Activated T-helper 2 cell treated with anti-CD3 and anti-CD28 coated beads, Interferon-gamma antibody, Interleukin-2, Interleukin-4, amounts not matched to agents 10 μg/mL and 5 μg/mL and 100 μg/mL, durations not matched to agents 14 hours and 24 hours and 36 hours (primary cell): ENCODE results near the gene APOL6. TPM values are rescaled to one million over a fixed set of nuclear protein-coding genes. Genes with fewer than 3 reads are reported as not detected.
"Not testable (repeated sequence)": the region's sequence is repeated elsewhere in the genome, so short reads cannot be mapped to it uniquely, and the experiment has no call there.

Experiments
- DNase-seq: peaks from one replicate; pipeline ENCODE4 v3.0.0; 2021; ENCODE audit warnings: low spot score
- H3K27ac Mint-ChIP-seq: one replicate; pipeline ENCODE4 v1.8.0; 2021; ENCODE audit warnings: mixed read lengths
- H3K27me3 Mint-ChIP-seq: one replicate; pipeline ENCODE4 v1.8.0; 2021; ENCODE audit warnings: low read depth, mixed read lengths
- H3K36me3 Mint-ChIP-seq: one replicate; pipeline ENCODE4 v1.8.0; 2021; ENCODE audit warnings: low read depth, mixed read lengths
- H3K4me1 Mint-ChIP-seq: one replicate; pipeline ENCODE4 v1.8.0; 2021; ENCODE audit warnings: low read depth, mixed read lengths
- H3K4me3 Mint-ChIP-seq: one replicate; pipeline ENCODE4 v1.8.0; 2021; ENCODE audit warnings: low read depth, mild to moderate bottlenecking, moderate library complexity, mixed read lengths
- H3K9me3 Mint-ChIP-seq: one replicate; pipeline ENCODE4 v1.8.0; 2021; ENCODE audit warnings: mixed read lengths
- intact Hi-C: fragments of 100-400 bp; cut with micrococcal nuclease; formaldehyde crosslinking; loops from one replicate; pipeline ENCODE4 v1.15.1; 2023
- total RNA-seq: library from RNA; stranded (reverse); gene quantifications from 2 replicates; pipeline ENCODE4 v1.2.3, GENCODE V29; 2022

APOL6 gene
- total RNA-seq, 1 donor from 2014 or later, result 21.9 TPM

GRCh38 chr22:35653824-35654223 is 5.6 kb downstream of the APOL6 start:
- Mint-ChIP-seq H3K36me3 (peaks cover 95% of the 10 kb centered on the region), H3K4me3 (no peak overlapping the region), H3K27me3 (no peaks in the 10 kb centered on the region), H3K9me3 (peaks cover 23% of the 10 kb centered on the region), H3K27ac (peak overlapping the region; percentile 50), H3K4me1 (peaks cover 30% of the 10 kb centered on the region)
- intact Hi-C loops, result no loop called here
- no peak for DNase-seq

DNA sequence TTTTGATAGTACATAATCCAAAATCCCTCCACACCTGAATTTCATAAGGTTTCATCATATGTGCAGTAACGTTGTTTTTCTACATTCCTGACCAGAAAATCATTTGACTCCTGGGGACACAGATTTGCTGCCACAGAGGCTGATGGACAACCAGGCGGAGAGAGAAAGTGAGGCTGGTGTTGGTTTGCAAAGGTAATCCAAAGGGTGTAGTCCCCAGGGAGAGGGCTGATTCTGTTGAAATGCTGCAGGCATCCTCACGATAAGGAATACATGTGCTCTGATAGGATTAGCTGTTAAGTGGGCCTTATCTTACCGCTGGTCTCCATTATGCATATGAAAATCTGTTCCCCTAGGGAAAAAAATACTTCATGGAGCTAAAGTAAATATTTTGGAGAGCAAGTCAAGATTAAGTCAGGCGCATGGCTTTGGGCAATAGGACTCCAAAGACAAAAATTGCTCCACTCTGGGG is 8.1 kb downstream of the APOL6 start:
- DNase-seq, result no peak
- intact Hi-C loops, result no loop called here
- Mint-ChIP-seq H3K27ac (no peak overlapping the region), H3K27me3 (no peaks in the 10 kb centered on the region), H3K9me3 (peaks cover 35% of the 10 kb centered on the region), H3K4me1 (peaks cover 37% of the 10 kb centered on the region), H3K4me3 (no peak overlapping the region), H3K36me3 (peaks cover 95% of the 10 kb centered on the region)

DNA sequence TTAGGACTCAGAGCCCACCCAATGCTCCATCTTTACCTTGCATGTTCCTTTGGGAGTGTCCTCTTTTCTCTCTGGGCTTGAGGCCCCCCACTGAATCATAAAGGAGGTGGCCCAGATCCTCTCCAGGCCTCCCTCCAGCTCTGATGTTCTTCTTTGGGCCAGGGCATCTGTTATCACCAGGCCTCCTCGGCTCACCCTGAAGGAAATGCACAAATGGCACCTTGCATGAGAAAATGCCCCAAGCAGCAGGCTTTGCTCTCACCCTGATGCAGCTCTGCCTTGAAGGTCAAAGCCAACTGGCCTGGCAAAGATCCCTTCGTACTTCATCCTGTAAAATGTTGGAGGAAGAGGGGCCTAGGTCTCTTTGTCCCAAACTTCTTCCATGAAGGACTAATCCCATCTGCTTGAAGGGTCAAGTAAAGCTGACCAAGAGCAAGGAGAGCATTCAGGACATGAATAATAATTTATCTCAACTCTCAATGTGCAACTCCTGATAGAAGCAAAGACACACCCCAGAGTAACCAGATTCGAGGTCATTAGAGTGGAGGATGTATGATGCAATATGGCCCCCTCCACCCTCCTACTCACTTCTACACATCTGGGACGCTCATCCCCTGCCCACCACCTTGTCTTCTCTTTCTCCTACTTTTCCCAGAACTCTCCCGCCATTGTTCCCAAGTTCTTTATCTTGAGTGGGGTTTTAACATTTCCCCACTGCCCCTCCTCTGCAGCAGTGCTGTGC is 9.5 kb downstream of the APOL6 start:
- Mint-ChIP-seq H3K36me3 (peaks cover 97% of the 10 kb centered on the region), H3K4me1 (peaks cover 50% of the 10 kb centered on the region), H3K27me3 (no peaks in the 10 kb centered on the region), H3K4me3 (no peak overlapping the region), H3K9me3 (peaks cover 47% of the 10 kb centered on the region), H3K27ac (peak overlapping the region; percentile 13)
- no peak for DNase-seq
- intact Hi-C loops, result no loop called here

DNA sequence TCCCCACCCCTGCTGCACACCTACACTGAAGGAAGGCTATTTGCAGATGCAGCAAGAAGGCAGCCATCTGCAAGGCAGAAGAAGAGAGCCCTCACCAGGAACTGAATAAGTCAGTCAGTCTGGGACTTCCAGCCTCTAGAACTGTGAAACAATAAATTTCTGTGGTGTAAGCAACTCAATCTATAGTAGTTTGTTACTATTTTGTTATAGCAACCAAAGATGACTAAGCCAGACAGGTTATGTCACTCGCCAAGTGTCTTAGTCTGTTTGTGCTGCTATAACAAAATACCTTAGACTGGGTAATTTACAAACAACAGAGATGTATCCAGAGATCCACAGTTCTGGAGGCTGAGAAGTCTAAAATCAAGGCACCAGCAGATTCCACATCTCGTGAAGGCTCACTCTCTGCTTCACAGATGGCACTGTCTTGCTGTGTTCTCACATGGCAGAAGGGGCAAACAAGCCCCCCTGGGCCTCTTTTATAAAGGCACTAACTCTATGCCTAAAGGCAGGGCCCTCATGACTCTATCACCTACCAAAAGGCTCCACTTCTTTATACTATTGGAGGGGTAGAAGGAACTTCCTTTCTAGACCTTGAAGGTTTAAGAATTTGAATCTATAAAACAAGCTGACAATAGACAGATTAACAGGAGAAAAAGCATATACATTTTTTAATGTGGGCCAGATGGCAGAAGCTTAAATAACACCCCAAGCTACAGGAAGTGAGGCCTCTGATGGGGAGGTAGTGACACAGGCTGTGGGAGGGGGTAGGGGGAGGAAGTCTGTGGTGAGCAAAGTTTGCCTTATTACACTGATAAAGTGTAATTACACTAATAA is 12.3 kb downstream of the APOL6 start:
- peaks cover 38% of the 10 kb centered on the region for H3K4me1 Mint-ChIP-seq
- DNase-seq, result no peak
- no peak overlapping the region for H3K4me3 Mint-ChIP-seq
- peaks cover 57% of the 10 kb centered on the region for H3K9me3 Mint-ChIP-seq
- intact Hi-C loops, result loop anchor here (1.0 kb wide), 1 partner anchor 12 kb away; the partner anchor contains the start of gene APOL6
- H3K27me3 Mint-ChIP-seq, result no peaks in the 10 kb centered on the region
- peak overlapping the region; percentile 90 for H3K27ac Mint-ChIP-seq
- H3K36me3 Mint-ChIP-seq, result peaks cover 94% of the 10 kb centered on the region

DNA sequence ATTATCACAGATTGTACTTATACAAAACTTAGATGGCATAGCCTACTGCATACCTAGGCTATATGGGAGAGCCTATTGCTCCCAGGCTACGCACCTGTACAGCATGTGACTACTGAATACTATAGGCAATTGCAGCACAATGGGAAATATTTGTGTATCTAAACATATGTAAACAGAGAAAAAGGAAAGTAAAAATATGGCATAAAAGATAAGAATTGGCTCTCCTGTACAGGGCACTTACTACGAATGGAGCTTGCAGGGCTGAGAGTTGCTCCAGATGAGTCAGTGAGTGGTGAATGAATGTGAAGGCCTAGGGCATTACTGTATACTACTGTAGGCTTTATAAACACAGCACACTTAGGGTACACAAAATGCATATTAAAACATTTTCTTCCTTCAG is 13.2 kb downstream of the APOL6 start:
- DNase-seq, result no peak
- Mint-ChIP-seq H3K4me3 (peak overlapping the region; percentile 2), H3K36me3 (peaks cover 88% of the 10 kb centered on the region), H3K27ac (peak overlapping the region; percentile 29), H3K27me3 (no peaks in the 10 kb centered on the region), H3K4me1 (peaks cover 38% of the 10 kb centered on the region), H3K9me3 (peaks cover 59% of the 10 kb centered on the region)
- intact Hi-C loops, result loop anchor here (1.0 kb wide), 1 partner anchor 13 kb away; the partner anchor contains the start of gene APOL6

GRCh38 chr22:35662914-35663313 is 14.7 kb downstream of the APOL6 start:
- DNase-seq, result no peak
- intact Hi-C loops, result no loop called here
- Mint-ChIP-seq H3K4me1 (peaks cover 38% of the 10 kb centered on the region), H3K4me3 (no peak overlapping the region), H3K36me3 (peaks cover 88% of the 10 kb centered on the region), H3K27ac (no peak overlapping the region), H3K9me3 (peaks cover 64% of the 10 kb centered on the region), H3K27me3 (no peaks in the 10 kb centered on the region)

- H3K9me3 Mint-ChIP-seq, result peaks cover 61% of the 10 kb centered on the region
- no peak for DNase-seq
- peaks cover 88% of the 10 kb centered on the region for H3K36me3 Mint-ChIP-seq
- no peaks in the 10 kb centered on the region for H3K27me3 Mint-ChIP-seq
- H3K27ac Mint-ChIP-seq, result no peak overlapping the region
- H3K4me1 Mint-ChIP-seq, result peaks cover 34% of the 10 kb centered on the region
- peak overlapping the region; percentile 5 for H3K4me3 Mint-ChIP-seq
- intact Hi-C loops, result no loop called here
These were observed 15.1 kb downstream of the APOL6 start for GRCh38 chr22:35663371-35663770.

DNA sequence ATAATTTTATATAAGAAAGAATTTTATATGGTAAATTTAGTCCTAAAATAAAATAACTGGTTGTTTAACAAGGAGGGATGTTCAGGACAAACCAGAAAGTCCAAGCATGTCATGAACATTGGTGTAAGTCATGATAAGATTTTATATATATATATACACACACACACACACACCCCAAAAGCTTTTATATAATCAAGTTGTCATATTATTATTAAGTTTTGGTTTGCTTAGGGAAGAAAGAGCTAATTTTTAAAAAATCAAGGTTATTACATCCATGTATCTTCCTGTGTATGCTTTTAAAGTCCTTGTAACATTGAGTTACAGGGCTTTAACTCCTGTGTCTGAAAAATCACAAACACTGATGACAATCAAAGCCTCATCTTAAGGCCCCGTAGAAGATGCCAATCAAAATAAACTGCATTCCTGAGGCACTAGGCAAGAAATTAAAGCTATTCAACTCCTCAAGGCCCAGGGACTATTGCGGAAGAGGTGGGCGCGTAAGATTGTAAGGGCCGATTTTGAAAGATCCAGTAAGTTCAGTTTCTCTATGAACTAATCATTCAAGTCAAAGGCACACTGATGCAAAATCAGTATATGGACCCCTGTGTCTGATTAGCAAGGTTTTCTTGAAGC is 16.8 kb downstream of the APOL6 start:
- intact Hi-C loops, result no loop called here
- no peak overlapping the region for H3K4me3 Mint-ChIP-seq

GRCh38 chr22:35666699-35667098 is 18.5 kb downstream of the APOL6 start:
- Mint-ChIP-seq H3K4me1 (peaks cover 11% of the 10 kb centered on the region), H3K36me3 (peaks cover 68% of the 10 kb centered on the region), H3K9me3 (peaks cover 38% of the 10 kb centered on the region)
- intact Hi-C loops, H3K27me3 Mint-ChIP-seq, H3K4me3 Mint-ChIP-seq, DNase-seq, H3K27ac Mint-ChIP-seq: not testable (repeated sequence)

More for the DNA sequence above, 16.8 kb downstream of the APOL6 start:
- Mint-ChIP-seq H3K4me1 (peaks cover 26% of the 10 kb centered on the region), H3K27me3 (no peaks in the 10 kb centered on the region), H3K27ac (no peak overlapping the region), H3K36me3 (peaks cover 83% of the 10 kb centered on the region), H3K9me3 (peaks cover 45% of the 10 kb centered on the region)
- DNase-seq, result no peak

GRCh38 chr22:35674335-35674734 is 26.1 kb downstream of the APOL6 start:
- DNase-seq, result no peak
- Mint-ChIP-seq H3K27ac (no peak overlapping the region), H3K27me3 (no peaks in the 10 kb centered on the region), H3K36me3 (peaks cover 41% of the 10 kb centered on the region), H3K9me3 (peaks cover 48% of the 10 kb centered on the region), H3K4me3 (no peak overlapping the region), H3K4me1 (peaks cover 7% of the 10 kb centered on the region)
- intact Hi-C loops, result no loop called here

- H3K36me3 Mint-ChIP-seq, result peaks cover 41% of the 10 kb centered on the region
- H3K27ac Mint-ChIP-seq, DNase-seq, intact Hi-C loops, H3K27me3 Mint-ChIP-seq, H3K4me3 Mint-ChIP-seq: not testable (repeated sequence)
- peaks cover 15% of the 10 kb centered on the region for H3K4me1 Mint-ChIP-seq
- peaks cover 60% of the 10 kb centered on the region for H3K9me3 Mint-ChIP-seq
These were observed 27.8 kb downstream of the APOL6 start for GRCh38 chr22:35676065-35676464.

GRCh38 chr22:35677460-35678187 is 29.4 kb downstream of the APOL6 start:
- no peak overlapping the region for H3K4me3 Mint-ChIP-seq
- no peak for DNase-seq
- H3K27me3 Mint-ChIP-seq, result no peaks in the 10 kb centered on the region
- peaks cover 15% of the 10 kb centered on the region for H3K4me1 Mint-ChIP-seq
- no peak overlapping the region for H3K27ac Mint-ChIP-seq
- intact Hi-C loops, result no loop called here
- peaks cover 62% of the 10 kb centered on the region for H3K9me3 Mint-ChIP-seq
- peaks cover 39% of the 10 kb centered on the region for H3K36me3 Mint-ChIP-seq
